Endodermal cell (in vitro differentiated cells): Measurements from ENCODE around the gene PARP1. TPM values are rescaled to one million over a fixed set of nuclear protein-coding genes. Genes with fewer than 3 reads are reported as not detected.

ENCODE experiments used
- DNase-seq: peaks from one replicate; pipeline ENCODE4 v3.0.0-alpha.2; 2017
- H3K27ac ChIP-seq: 2 replicates; pipeline ENCODE4 v1.5.1; 2013; ENCODE audit warnings: mild to moderate bottlenecking, low read depth, low read length, moderate library complexity
- H3K27me3 ChIP-seq: 2 replicates; pipeline ENCODE4 v1.6.1; 2013; ENCODE audit warnings: mild to moderate bottlenecking, low read length, moderate library complexity; ENCODE audit not compliant: insufficient read depth, control insufficient read depth, poor library complexity, severe bottlenecking
- H3K36me3 ChIP-seq: 2 replicates; pipeline ENCODE4 v1.7.0; 2013; ENCODE audit warnings: mild to moderate bottlenecking, low read length, moderate library complexity; ENCODE audit not compliant: control insufficient read depth, insufficient read depth
- H3K4me1 ChIP-seq: one replicate; pipeline ENCODE4 v1.7.0; 2013; ENCODE audit warnings: low read length; ENCODE audit not compliant: control insufficient read depth, insufficient read depth
- H3K4me3 ChIP-seq: 2 replicates; pipeline ENCODE4 v1.5.1; 2013; ENCODE audit warnings: mild to moderate bottlenecking, low read length, moderate library complexity
- H3K9ac ChIP-seq: 2 replicates; pipeline ENCODE4 v1.6.1; 2013; ENCODE audit warnings: mild to moderate bottlenecking, low read length, moderate library complexity; ENCODE audit not compliant: poor library complexity, severe bottlenecking; ENCODE audit errors: extremely low read depth
- H3K9me3 ChIP-seq: 2 replicates; pipeline ENCODE4 v1.6.1; 2013; ENCODE audit warnings: mild to moderate bottlenecking, low read length, moderate library complexity; ENCODE audit not compliant: control insufficient read depth
- H3K27ac Mint-ChIP-seq: 2 replicates; pipeline ENCODE4 v1.8.0; 2020; ENCODE audit warnings: mixed read lengths
- H3K27me3 Mint-ChIP-seq: 2 replicates; pipeline ENCODE4 v1.8.0; 2021; ENCODE audit warnings: mild to moderate bottlenecking, mixed read lengths; ENCODE audit not compliant: insufficient read depth
- H3K36me3 Mint-ChIP-seq: 2 replicates; pipeline ENCODE4 v1.8.0; 2020; ENCODE audit warnings: low read depth, mixed read lengths
- H3K4me1 Mint-ChIP-seq: 2 replicates; pipeline ENCODE4 v1.8.0; 2020; ENCODE audit warnings: mixed read lengths
- H3K4me3 Mint-ChIP-seq: 2 replicates; pipeline ENCODE4 v1.8.0; 2020; ENCODE audit warnings: mild to moderate bottlenecking, moderate library complexity, mixed read lengths
- H3K9me3 Mint-ChIP-seq: 2 replicates; pipeline ENCODE4 v1.8.0; 2020; ENCODE audit warnings: mild to moderate bottlenecking, mixed read lengths
- CTCF ChIP-seq: fragments of 200-600 bp; sonication (generic); conservative IDR thresholded peaks from 2 replicates; pipeline ENCODE4 v1.5.0; 2021; ENCODE audit warnings: antibody characterized with exemption, mild to moderate bottlenecking
- WGBS, 2 experiments: methylation state at CpG; one replicate each; pipeline versions ENCODE4 v1.1.5 to v1.1.7; 2013; ENCODE audit warnings: missing lambda C conversion rate in 2 of 2, mixed read lengths in 1 of 2; ENCODE audit not compliant: insufficient coverage in 1 of 2, insufficient read length in 1 of 2; 5-methylcytosine and 5-hydroxymethylcytosine counted together
- total RNA-seq, 2 donors: library from RNA; stranded (reverse); fragmentation: NEBNext Ultra II Directional in 1 of 2; extraction: Animal tissue kit (Norgen Biotek cat#: 25700) in 1 of 2; gene quantifications; 2 replicates in 1 of 2; 3 replicates in 1 of 2; pipeline ENCODE4 v1.2.1, GENCODE V29; 2021

The PARP1 gene
- total RNA-seq, 2 donors from 2014 or later, result 170 to 173 TPM

- DNase-seq, result peak; percentile 36
- no peak for TF ChIP-seq CTCF
- H3K9me3 ChIP-seq, result no peaks in the 10 kb centered on the region
- Mint-ChIP-seq H3K4me1 (no peaks in the 10 kb centered on the region), H3K4me3 (no peak overlapping the region), H3K27me3 (peaks cover 3% of the 10 kb centered on the region), H3K9me3 (no peaks in the 10 kb centered on the region), H3K27ac (no peak overlapping the region), H3K36me3 (no peaks in the 10 kb centered on the region)
- no peaks in the 10 kb centered on the region for H3K36me3 ChIP-seq
- no peak overlapping the region for H3K9ac ChIP-seq
- 77 to 81% methylated on average over 4 to 5 of the region's 5 CpGs for WGBS, 2 experiments
- no peaks in the 10 kb centered on the region for H3K4me1 ChIP-seq
- H3K27me3 ChIP-seq, result no peaks in the 10 kb centered on the region
- H3K4me3 ChIP-seq, result no peak overlapping the region
- no peak overlapping the region for H3K27ac ChIP-seq
Observed at GRCh38 chr1:226449823-226450222, 41.9 kb upstream of the PARP1 start.

DNA sequence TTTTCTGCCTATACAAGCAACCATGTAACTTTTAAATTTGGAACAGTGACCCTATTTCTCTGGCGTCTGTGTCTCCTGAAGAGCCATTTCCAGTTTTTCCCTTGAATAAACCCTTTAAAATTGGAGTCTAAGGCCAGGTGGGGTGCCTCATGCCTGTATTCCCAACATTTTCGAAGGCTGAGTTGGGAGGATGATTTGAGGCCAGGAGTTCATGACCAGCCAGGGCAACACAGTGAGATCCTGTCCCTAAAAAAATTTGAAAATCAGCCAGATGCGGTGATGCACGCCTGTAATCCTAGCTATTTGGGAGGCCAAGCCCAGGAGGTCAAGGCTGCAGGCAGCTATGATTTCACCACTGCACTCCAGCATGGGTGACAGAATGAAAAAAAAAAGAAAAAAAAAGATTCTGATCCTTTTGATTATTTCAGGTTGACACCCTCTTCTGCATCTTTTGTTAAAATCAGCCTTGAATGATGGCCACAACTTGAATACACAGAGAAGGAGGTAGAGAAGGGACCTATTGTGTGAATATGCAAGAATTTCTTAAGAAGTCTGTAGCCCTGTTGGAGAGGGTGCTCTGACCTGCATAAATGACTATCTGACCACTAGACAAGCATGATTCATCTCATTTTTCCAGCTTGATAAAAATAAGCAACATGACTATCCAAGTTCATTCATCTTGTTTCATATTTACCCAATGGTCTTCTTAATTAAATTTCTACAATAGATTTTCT lies 40.2 kb upstream of the PARP1 start:
- H3K9ac ChIP-seq, result no peak overlapping the region
- no peak overlapping the region for H3K4me3 ChIP-seq
- no peak overlapping the region for H3K27ac ChIP-seq
- DNase-seq, result no peak
- Mint-ChIP-seq H3K4me3 (no peak overlapping the region), H3K36me3 (no peaks in the 10 kb centered on the region), H3K4me1 (no peaks in the 10 kb centered on the region), H3K27ac (no peak overlapping the region), H3K27me3 (peaks cover 3% of the 10 kb centered on the region), H3K9me3 (no peaks in the 10 kb centered on the region)
- no peaks in the 10 kb centered on the region for H3K4me1 ChIP-seq
- H3K9me3 ChIP-seq, result no peaks in the 10 kb centered on the region
- no peaks in the 10 kb centered on the region for H3K36me3 ChIP-seq
- no peak for TF ChIP-seq CTCF
- 80 to 87% methylated on average over 4 of the region's 4 CpGs for WGBS, 2 experiments
- H3K27me3 ChIP-seq, result no peaks in the 10 kb centered on the region

- no peaks in the 10 kb centered on the region for H3K9me3 Mint-ChIP-seq
- no peaks in the 10 kb centered on the region for H3K36me3 ChIP-seq
- no peaks in the 10 kb centered on the region for H3K4me1 Mint-ChIP-seq
Observed at GRCh38 chr1:226446094-226446493, 38.2 kb upstream of the PARP1 start.

More at GRCh38 chr1:226446094-226446493, 38.2 kb upstream of the PARP1 start:
- Mint-ChIP-seq H3K36me3 (no peaks in the 10 kb centered on the region), H3K27me3 (no peaks in the 10 kb centered on the region), H3K27ac (no peak overlapping the region), H3K4me3 (no peak overlapping the region)
- no peak for DNase-seq
- Histone ChIP-seq H3K4me3 (no peak overlapping the region), H3K4me1 (no peaks in the 10 kb centered on the region), H3K9me3 (no peaks in the 10 kb centered on the region), H3K27ac (no peak overlapping the region), H3K9ac (no peak overlapping the region), H3K27me3 (no peaks in the 10 kb centered on the region)
- no peak for TF ChIP-seq CTCF
- 90 to 100% methylated on average over 2 of the region's 2 CpGs for WGBS, 2 experiments
